A549 treated with Hydrocortisone at 1 μM for 4 hours (cell line): ENCODE measurements around the gene CCR4. TPM values are rescaled to one million over a fixed set of nuclear protein-coding genes. Genes with fewer than 3 reads are reported as not detected.

ENCODE experiments used
- total RNA-seq: library from RNA; stranded (reverse); fragments of 200-300 nt; extraction: Qiagen RNA extraction; gene quantifications from 5 replicates; pipeline ENCODE4 v1.2.3, GENCODE V29; 2022

CCR4 gene
- total RNA-seq: 0.03 to 0.07 TPM (median 0.05 TPM) in 5 replicates

DNA sequence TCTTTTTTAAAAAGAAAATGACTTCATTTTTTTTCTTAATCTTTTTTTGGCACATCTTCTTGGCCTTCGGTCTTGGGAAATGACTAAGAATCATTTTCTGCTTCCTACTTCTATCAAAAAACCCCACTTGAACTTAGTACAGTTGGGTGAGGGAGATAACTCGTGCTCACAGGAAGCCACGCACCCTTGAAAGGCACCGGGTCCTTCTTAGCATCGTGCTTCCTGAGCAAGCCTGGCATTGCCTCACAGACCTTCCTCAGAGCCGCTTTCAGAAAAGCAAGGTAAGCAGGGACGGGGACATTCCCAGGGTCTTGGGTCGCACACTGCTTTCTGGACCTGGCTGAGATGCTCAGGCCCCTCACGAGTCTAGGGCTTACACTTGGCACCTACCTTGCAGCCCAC is at the start of gene CCR4:
TSS of gene CCR4 (plus strand) at position 235 of the 402 bp plus-strand sequence. CDS start 1,779 bp downstream, outside the sequence.

Other genes with a start within 250 kb of the CCR4 start
- 0.02 TPM in 2 of 5 replicates, not detected in the others for gene TRIM71, start 133.6 kb upstream of the CCR4 start, total RNA-seq
- gene GLB1, start 145.5 kb downstream of the CCR4 start, total RNA-seq: 64.5 to 82.6 TPM (median 72.4 TPM) in 5 replicates
- 1.3 to 2.1 TPM (median 1.4 TPM) in 5 replicates for gene TMPPE, start 145.5 kb downstream of the CCR4 start, total RNA-seq
- 274 to 301 TPM (median 293 TPM) in 5 replicates for gene CRTAP, start 162.4 kb downstream of the CCR4 start, total RNA-seq